Ecto neural progenitor cell (in vitro differentiated cells): ENCODE results near the gene DSTYK.

ENCODE experiments used
- DNase-seq: peaks from one replicate; pipeline ENCODE4 v3.0.0-alpha.2; 2018; ENCODE audit warnings: low spot score

DSTYK gene

DNA sequence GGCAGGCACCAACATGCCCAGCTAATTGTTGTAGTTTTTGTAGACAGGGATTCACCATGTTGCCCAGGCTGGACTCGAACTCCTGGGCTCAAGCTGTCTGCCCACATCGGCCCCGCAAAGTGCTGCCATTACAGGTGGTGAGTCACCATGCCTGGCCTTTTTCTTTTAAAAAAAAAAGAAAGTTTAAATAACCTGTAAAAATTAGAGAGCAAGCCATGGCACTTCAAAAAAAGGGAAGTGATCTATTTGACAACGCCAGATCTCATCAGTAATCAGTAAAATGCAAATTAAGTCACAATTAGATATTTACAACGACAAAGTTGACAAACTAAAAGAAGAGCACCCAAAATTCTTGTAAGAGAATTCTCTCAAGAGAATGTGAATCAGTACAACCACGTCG, 86.8 kb downstream of the DSTYK start:
- no peak for DNase-seq

DNA sequence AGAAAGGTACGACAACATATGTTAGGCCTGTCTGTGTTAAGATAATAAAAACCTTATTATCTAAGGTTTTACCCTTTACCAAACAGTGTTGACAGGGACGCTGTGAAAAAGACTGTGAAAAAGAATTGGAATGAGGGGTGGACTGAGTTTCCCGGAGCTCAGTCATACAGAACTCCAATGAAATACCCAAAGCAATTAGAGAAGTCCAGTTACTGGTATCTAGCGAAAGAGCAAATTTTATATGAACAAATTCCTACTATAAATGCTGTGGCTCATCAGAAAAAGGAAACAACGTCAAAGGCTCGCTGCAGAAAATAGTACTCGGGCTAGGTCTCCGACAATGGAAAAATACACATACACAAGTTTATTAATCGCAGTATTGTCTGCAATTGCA, 89.0 kb downstream of the DSTYK start:
- no peak for DNase-seq

DNA sequence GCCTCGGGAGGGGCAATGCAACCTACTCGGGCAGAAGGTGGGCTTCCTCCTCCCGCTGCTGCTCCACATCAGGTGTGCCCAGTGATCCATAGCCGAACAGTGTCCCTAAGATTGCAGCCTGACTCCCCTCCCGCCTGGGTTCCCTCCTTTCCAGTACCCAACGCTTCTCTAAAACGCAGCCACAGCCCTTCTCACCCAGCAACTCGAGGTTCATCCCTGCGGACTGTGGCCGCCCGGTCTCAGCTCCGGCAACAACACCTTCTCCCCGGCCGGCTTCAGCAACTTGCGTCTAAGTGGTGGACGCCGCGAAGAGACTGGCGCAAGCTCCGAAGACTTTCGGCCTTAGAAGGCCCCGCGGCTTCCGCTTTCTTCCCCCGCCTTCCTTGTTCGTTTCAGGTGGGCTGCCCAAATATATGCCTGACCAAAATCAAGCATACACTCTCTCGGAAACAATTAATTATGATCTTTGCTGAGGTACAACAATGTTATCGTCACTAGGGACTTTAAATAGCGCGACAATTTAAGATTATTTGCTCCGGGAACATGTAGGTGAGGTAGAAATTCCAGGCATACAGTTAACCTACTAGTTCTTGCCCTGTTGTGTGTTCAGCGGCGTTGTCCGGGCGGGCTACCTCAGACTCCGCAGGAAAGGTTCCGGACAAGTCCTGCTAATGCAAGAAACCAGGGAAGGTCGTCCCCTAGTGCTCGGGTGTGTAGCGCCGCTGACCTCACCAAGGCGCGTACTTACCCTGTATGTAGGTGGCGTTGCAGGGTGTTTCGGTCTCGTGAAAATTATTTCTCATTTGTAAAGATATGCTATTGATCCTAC, 89.6 kb downstream of the DSTYK start, which contains the start of gene RBBP5:
Gene RBBP5 (minus strand): TSS at position 319 of the 829 bp plus-strand sequence. CDS start 105 bp downstream, at position 214.
- DNase-seq: peak; percentile 95

DNA sequence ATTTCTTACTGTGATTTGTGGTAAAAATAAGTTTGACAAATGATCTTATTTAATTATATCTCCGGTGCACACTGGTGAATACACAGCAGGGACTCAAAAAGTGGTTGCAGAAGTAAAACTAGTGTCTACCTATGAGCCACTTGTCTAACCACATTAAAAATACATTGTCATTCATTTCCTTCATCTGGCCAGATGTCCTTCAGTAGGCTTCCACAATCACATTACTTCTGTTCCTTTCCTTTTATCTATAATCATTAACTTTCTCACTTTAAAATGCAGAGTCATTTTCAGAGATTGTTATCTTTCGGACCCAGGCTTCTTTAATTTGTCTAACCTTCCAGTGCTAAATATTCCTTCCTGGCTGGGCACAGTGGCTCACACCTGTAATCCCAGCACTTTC, 92.8 kb downstream of the DSTYK start:
- no peak for DNase-seq

DNA sequence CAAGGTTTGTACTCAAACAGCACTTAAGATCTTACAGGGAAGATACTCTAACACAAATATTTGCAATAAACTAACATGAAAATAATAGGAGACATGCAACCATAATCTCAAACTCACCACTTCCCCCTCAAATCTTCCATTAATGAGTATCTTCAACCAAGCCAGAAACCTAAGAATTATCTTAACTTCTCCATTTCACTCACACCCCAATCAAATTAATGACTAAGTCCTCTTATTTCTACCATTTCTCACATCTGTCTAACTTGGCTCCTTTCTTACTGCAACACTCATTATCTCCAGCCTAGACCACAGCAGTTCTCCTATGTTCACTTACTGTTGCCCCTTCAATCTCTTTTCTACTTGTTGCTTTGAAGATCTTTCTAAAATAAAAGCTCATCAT, 100.1 kb downstream of the DSTYK start:
- no peak for DNase-seq

- no peak for DNase-seq
These were observed 101.8 kb downstream of the DSTYK start for GRCh38 chr1:205109711-205110110.

DNA sequence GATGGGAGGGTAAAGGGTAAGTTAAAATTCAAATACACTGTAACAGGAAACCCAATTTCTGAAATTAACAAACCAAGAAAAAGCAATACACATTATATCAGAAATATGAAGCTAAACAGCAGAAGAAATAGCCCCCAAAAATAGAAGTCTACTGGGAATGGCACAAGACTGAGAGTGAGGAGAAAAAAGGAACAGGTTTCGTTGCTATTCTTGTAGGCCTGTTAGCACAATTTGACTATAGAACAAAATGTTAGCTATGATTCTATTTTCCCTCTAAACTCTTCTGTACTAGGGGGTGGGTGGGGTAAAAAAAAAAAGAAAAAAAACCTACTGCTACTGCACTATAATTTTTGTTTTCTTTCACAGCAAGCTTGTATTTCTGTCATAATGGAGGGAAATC, 102.2 kb downstream of the DSTYK start:
- no peak for DNase-seq

GRCh38 chr1:205108464-205108863, 103.0 kb downstream of the DSTYK start:
- no peak for DNase-seq

- no peak for DNase-seq
These were observed 104.2 kb downstream of the DSTYK start for GRCh38 chr1:205107327-205107726.

DNA sequence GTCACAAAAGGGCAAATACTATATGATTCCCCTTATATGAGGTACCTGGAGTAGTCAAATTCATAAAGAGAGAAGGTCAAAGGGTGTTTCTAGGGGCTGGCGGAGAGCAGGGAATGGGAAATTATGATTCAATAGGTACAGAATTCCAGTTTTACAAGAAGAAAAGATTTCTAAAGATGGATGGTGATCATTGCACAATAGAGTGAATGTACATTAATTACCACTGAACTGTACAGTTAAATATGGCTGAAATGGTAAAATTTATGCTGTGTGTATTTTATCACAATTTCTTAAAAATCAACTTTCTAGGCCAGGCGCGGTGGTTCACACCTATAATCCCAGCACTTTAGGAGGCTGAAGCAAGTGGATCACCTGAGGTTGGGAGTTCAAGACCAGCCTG, 109.1 kb downstream of the DSTYK start:
- no peak for DNase-seq

GRCh38 chr1:205098242-205098641, 113.3 kb downstream of the DSTYK start:
- no peak for DNase-seq

GRCh38 chr1:205095422-205095821, 116.1 kb downstream of the DSTYK start:
- DNase-seq: no peak
